Measurements from ENCODE around the gene MAP3K1. TPM values are rescaled to one million over a fixed set of nuclear protein-coding genes. Genes with fewer than 3 reads are reported as not detected.

The MAP3K1 gene
- total and polyA plus RNA-seq, 2 experiments from 2014 or later, result 9.5 to 14.4 TPM

DNA sequence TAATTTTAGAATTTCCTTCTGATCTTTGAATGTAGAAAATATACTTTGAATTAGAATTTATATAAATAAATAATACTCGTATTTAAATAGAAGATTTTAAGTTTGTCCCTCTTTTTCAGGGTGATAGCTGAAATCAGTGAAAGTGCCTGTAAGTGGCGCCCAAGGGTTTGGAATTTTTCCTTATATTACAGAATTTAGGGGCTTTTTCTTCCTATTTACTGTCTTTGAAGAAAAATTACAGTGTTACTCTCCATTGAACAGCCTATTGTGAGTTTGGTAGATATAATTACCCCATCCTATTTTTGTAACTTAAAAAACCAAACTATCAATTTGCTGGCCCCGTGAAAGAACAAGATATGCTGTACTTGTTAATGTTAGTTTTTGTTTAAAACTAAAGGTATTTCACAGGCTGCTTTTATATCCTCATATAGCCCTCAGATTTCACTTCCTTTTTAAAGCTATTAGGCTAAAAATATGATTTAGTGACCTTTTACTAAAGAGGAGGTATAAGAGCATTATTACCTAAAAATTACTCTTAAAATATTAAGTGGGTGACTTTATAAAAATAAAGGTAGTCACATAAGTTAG lies 3.2 kb downstream of the MAP3K1 start:
- peaks cover 30% of the 10 kb centered on the region for H3K4me1 ChIP-seq (ENCODE audit: insufficient read depth)
- H3K4me3 ChIP-seq, result no peak overlapping the region
- no peaks in the 10 kb centered on the region for H3K9me2 ChIP-seq (ENCODE audit: insufficient read depth)
- TF ChIP-seq, protein P1, sequence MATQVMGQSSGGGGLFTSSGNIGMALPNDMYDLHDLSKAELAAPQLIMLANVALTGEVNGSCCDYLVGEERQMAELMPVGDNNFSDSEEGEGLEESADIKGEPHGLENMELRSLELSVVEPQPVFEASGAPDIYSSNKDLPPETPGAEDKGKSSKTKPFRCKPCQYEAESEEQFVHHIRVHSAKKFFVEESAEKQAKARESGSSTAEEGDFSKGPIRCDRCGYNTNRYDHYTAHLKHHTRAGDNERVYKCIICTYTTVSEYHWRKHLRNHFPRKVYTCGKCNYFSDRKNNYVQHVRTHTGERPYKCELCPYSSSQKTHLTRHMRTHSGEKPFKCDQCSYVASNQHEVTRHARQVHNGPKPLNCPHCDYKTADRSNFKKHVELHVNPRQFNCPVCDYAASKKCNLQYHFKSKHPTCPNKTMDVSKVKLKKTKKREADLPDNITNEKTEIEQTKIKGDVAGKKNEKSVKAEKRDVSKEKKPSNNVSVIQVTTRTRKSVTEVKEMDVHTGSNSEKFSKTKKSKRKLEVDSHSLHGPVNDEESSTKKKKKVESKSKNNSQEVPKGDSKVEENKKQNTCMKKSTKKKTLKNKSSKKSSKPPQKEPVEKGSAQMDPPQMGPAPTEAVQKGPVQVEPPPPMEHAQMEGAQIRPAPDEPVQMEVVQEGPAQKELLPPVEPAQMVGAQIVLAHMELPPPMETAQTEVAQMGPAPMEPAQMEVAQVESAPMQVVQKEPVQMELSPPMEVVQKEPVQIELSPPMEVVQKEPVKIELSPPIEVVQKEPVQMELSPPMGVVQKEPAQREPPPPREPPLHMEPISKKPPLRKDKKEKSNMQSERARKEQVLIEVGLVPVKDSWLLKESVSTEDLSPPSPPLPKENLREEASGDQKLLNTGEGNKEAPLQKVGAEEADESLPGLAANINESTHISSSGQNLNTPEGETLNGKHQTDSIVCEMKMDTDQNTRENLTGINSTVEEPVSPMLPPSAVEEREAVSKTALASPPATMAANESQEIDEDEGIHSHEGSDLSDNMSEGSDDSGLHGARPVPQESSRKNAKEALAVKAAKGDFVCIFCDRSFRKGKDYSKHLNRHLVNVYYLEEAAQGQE (IDR thresholded peaks at IDR 0.05; ENCODE audit: unreplicated experiment), result no peak
- TF ChIP-seq, protein P2, sequence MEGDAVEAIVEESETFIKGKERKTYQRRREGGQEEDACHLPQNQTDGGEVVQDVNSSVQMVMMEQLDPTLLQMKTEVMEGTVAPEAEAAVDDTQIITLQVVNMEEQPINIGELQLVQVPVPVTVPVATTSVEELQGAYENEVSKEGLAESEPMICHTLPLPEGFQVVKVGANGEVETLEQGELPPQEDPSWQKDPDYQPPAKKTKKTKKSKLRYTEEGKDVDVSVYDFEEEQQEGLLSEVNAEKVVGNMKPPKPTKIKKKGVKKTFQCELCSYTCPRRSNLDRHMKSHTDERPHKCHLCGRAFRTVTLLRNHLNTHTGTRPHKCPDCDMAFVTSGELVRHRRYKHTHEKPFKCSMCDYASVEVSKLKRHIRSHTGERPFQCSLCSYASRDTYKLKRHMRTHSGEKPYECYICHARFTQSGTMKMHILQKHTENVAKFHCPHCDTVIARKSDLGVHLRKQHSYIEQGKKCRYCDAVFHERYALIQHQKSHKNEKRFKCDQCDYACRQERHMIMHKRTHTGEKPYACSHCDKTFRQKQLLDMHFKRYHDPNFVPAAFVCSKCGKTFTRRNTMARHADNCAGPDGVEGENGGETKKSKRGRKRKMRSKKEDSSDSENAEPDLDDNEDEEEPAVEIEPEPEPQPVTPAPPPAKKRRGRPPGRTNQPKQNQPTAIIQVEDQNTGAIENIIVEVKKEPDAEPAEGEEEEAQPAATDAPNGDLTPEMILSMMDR (conservative IDR thresholded peaks at IDR 0.05; ENCODE audit: low read depth in 2 of 2), result peak; percentile 30 to 44
- H3K27me3 ChIP-seq (ENCODE audit: insufficient read depth), result peaks cover 19% of the 10 kb centered on the region
- Mint-ChIP-seq H3K27me3 (ENCODE audit: insufficient read depth, low read depth, poor library complexity) (peaks cover 2% of the 10 kb centered on the region), H3K27ac (no peak overlapping the region), H3K36me3 (ENCODE audit: low read depth) (no peaks in the 10 kb centered on the region), H3K4me3 (no peak overlapping the region), H3K4me1 (peaks cover 49% of the 10 kb centered on the region), H3K9me3 (no peaks in the 10 kb centered on the region)
- H3K27ac ChIP-seq (ENCODE audit: low read depth), result no peak overlapping the region
- H3K79me2 ChIP-seq (replicated peaks; ENCODE audit: insufficient read depth), result peaks cover 63% of the 10 kb centered on the region
- H2AFZ ChIP-seq, result no peak overlapping the region
- peak overlapping the region; percentile 22 for H3K4me2 ChIP-seq
- no peak for ATAC-seq
- peak; percentile 21 for DNase-seq (ENCODE audit: low spot score)
- H3K36me3 ChIP-seq (ENCODE audit: insufficient read depth), result no peaks in the 10 kb centered on the region
- H4K20me1 ChIP-seq (replicated peaks; ENCODE audit: insufficient read depth), result peaks cover 7% of the 10 kb centered on the region
- H3F3A ChIP-seq (replicated peaks; ENCODE audit: low read depth), result peaks cover 5% of the 10 kb centered on the region

DNA sequence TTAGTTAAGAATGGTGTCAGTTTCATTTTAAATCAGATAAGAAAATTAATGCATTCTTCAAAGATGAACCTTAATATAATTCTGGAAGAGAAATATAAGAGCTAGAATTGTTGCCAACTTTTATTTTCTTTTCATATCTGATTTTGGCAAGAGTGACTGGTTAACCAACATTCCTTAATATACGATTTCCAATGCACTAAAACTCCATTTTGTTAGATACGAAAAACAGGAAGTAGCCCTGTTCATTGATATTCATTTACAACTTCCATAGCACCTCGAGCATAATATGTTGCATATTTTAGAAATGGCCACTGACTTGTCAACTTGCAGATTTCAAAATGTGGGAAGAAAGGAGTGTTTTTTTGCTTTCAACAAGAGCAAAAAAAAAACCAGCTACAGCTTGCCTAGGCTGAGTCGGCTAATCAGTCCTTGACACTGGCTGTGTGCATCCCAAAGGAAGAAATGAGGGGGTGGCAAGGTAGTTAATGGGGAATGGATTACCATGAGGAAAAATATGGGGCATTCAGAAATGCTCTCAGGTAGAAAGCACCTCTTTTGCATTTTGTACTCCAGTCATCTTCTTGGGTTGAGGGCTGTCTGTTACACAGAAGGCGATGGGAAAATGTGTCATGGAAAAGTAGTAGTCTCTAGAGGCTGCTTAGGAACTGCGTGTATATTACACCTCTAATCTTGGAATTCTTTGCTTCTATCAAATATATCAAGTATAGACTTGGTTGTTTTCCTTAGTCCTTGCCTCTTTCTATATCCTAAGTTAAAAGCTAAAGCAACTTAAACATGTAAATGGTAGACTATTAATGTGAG lies 3.9 kb downstream of the MAP3K1 start:
- H2AFZ ChIP-seq, result no peak overlapping the region
- H3F3A ChIP-seq (replicated peaks; ENCODE audit: low read depth), result peaks cover 5% of the 10 kb centered on the region
- no peaks in the 10 kb centered on the region for H3K9me3 Mint-ChIP-seq
- no peaks in the 10 kb centered on the region for H3K36me3 Mint-ChIP-seq (ENCODE audit: low read depth)
- H3K4me3 ChIP-seq, result no peak overlapping the region
- ATAC-seq (no peak), DNase-seq (ENCODE audit: low spot score) (no peak)
- peak overlapping the region; percentile 9; the same call in 1 of the 3 replicates for H3K4me3 Mint-ChIP-seq
- peaks cover 11% of the 10 kb centered on the region for H3K27me3 ChIP-seq (ENCODE audit: insufficient read depth)
- no peak overlapping the region for H3K27ac ChIP-seq (ENCODE audit: low read depth)
- peak overlapping the region; percentile 22 for H3K4me2 ChIP-seq
- peaks cover 7% of the 10 kb centered on the region for H4K20me1 ChIP-seq (replicated peaks; ENCODE audit: insufficient read depth)
- no peaks in the 10 kb centered on the region for H3K36me3 ChIP-seq (ENCODE audit: insufficient read depth)
- H3K79me2 ChIP-seq (replicated peaks; ENCODE audit: insufficient read depth), result peaks cover 70% of the 10 kb centered on the region
- H3K9me2 ChIP-seq (ENCODE audit: insufficient read depth), result no peaks in the 10 kb centered on the region
- 0 out of 2 replicates have a peak overlapping the region, but pooled peaks have one; percentile 7 for H3K27ac Mint-ChIP-seq
- peaks cover 24% of the 10 kb centered on the region for H3K4me1 ChIP-seq (ENCODE audit: insufficient read depth)
- H3K27me3 Mint-ChIP-seq (ENCODE audit: insufficient read depth, low read depth, poor library complexity), result peaks cover 2% of the 10 kb centered on the region
- peaks cover 46% of the 10 kb centered on the region for H3K4me1 Mint-ChIP-seq
- TF ChIP-seq EZH2phosphoT487 (IDR thresholded peaks at IDR 0.05; ENCODE audit: unreplicated experiment) (no peak), ZNF331 (CRISPR knock-in tag; IDR thresholded peaks at IDR 0.05; ENCODE audit: low read depth) (no peak), POLR2AphosphoS5 (IDR thresholded peaks at IDR 0.05; ENCODE audit: low read depth) (no peak), ZNF114 (CRISPR knock-in tag; IDR thresholded peaks at IDR 0.05) (no peak), CREB1 (CRISPR knock-in tag; IDR thresholded peaks at IDR 0.05; ENCODE audit: low read depth) (no peak), EZH2 (IDR thresholded peaks at IDR 0.05; ENCODE audit: low read depth, unreplicated experiment) (no peak)
- TF ChIP-seq, protein P1 (IDR thresholded peaks at IDR 0.05; ENCODE audit: unreplicated experiment), result no peak
- TF ChIP-seq, protein P2 (conservative IDR thresholded peaks at IDR 0.05; ENCODE audit: low read depth in 2 of 2), result no peak

Data from GM23338 (cell line).